A673 (cell line): ENCODE measurements around the gene MTOR. TPM values are rescaled to one million over a fixed set of nuclear protein-coding genes. Genes with fewer than 3 reads are reported as not detected.

Source experiments
- BruUV-seq: library from RNA; stranded (reverse); fragments of 400-500 nt; replicated peaks from 2 replicates; lab custom pipeline; 2021; lab: Mats Ljungman, UMichigan
- CTCF ChIA-PET: fragments of 300-600 bp; sonication (Branson Sonifier 250); formaldehyde crosslinking; loops from one replicate; lab custom pipeline; 2022; ENCODE audit warnings: antibody characterized with exemption; lab: Charles Lee
- POLR2A ChIA-PET: fragments of 300-600 bp; sonication (Branson Sonifier 250); formaldehyde crosslinking; loops from one replicate; lab custom pipeline; 2022; ENCODE audit warnings: antibody characterized with exemption; ENCODE audit not compliant: low non-redundant PET; lab: Charles Lee
- DNase-seq: peaks from one replicate; pipeline ENCODE4 v3.0.0-alpha.2; 2015; ENCODE audit warnings: low spot score
- H3K27ac ChIP-seq: fragments of 200-600 bp; sonication (generic); 2 replicates; pipeline ENCODE4 v1.5.1; 2016; ENCODE audit warnings: mixed run types, low read depth, mild to moderate bottlenecking, mixed read lengths, antibody characterized with exemption, low read length; ENCODE audit not compliant: poor library complexity, severe bottlenecking
- H3K27me3 ChIP-seq: fragments of 200-600 bp; sonication (generic); replicated peaks from 2 replicates; pipeline ENCODE4 v1.6.1; 2017; ENCODE audit warnings: mixed run types, low read depth, mild to moderate bottlenecking, mixed read lengths, antibody characterized with exemption, low read length; ENCODE audit not compliant: insufficient read depth, poor library complexity
- H3K36me3 ChIP-seq: fragments of 200-600 bp; sonication (generic); 2 replicates; pipeline ENCODE4 v1.6.1; 2016; ENCODE audit warnings: mixed run types, mild to moderate bottlenecking, mixed read lengths, antibody characterized with exemption, low read length; ENCODE audit not compliant: insufficient read depth, poor library complexity, severe bottlenecking
- H3K4me1 ChIP-seq: fragments of 200-600 bp; sonication (generic); 2 replicates; pipeline ENCODE4 v1.6.1; 2017; ENCODE audit warnings: mixed run types, mild to moderate bottlenecking, mixed read lengths, antibody characterized with exemption, low read length; ENCODE audit not compliant: insufficient read depth, poor library complexity, severe bottlenecking
- H3K4me3 ChIP-seq: fragments of 200-600 bp; sonication (generic); 2 replicates; pipeline ENCODE4 v1.5.1; 2016; ENCODE audit warnings: low read depth, mixed run types, mild to moderate bottlenecking, mixed read lengths, low read length; ENCODE audit not compliant: poor library complexity, severe bottlenecking
- H3K9me3 ChIP-seq: fragments of 200-600 bp; sonication (generic); 2 replicates; pipeline ENCODE4 v1.6.1; 2016; ENCODE audit warnings: mixed run types, low read depth, mild to moderate bottlenecking, mixed read lengths, antibody characterized with exemption, low read length; ENCODE audit not compliant: poor library complexity, severe bottlenecking
- CTCF ChIP-seq: fragments of 300-800, 200-600 bp; sonication (generic); conservative IDR thresholded peaks from 2 replicates; pipeline ENCODE4 v1.5.1; 2017; ENCODE audit warnings: low read depth, mild to moderate bottlenecking, antibody characterized with exemption, low read length, moderate library complexity, mixed read lengths
- EZH2 ChIP-seq: fragments of 200-600 bp; sonication (generic); IDR thresholded peaks from 2 replicates; pipeline ENCODE4 v1.6.1; 2017; ENCODE audit warnings: borderline replicate concordance, low read depth, mild to moderate bottlenecking, mixed read lengths, antibody characterized with exemption, low read length; ENCODE audit not compliant: poor library complexity, severe bottlenecking
- intact Hi-C: fragments of 100-400 bp; cut with micrococcal nuclease; formaldehyde crosslinking; loops from one replicate; pipeline ENCODE4 v1.10.0; 2022; ENCODE audit not compliant: unreplicated experiment
- total RNA-seq: library from RNA; stranded (reverse); gene quantifications from 2 replicates; pipeline ENCODE4 v1.2.3, GENCODE V29; 2021

The MTOR gene
- total RNA-seq, 1 experiment from 2014 or later: 63.7 TPM

- intact Hi-C loops: no loop called here
- Histone ChIP-seq H3K27me3 (no peaks in the 10 kb centered on the region), H3K36me3 (no peaks in the 10 kb centered on the region), H3K9me3 (no peaks in the 10 kb centered on the region), H3K4me3 (no peak overlapping the region), H3K27ac (no peak overlapping the region), H3K4me1 (peaks cover 4% of the 10 kb centered on the region)
- no TSS peak for BruUV-seq
- POLR2A ChIA-PET: no interaction called here
- DNase-seq: no peak
- TF ChIP-seq CTCF: no peak
- no peak for TF ChIP-seq EZH2
- CTCF ChIA-PET: no interaction called here
Observed at GRCh38 chr1:11266268-11267074, 4.1 kb upstream of the MTOR start.

DNA sequence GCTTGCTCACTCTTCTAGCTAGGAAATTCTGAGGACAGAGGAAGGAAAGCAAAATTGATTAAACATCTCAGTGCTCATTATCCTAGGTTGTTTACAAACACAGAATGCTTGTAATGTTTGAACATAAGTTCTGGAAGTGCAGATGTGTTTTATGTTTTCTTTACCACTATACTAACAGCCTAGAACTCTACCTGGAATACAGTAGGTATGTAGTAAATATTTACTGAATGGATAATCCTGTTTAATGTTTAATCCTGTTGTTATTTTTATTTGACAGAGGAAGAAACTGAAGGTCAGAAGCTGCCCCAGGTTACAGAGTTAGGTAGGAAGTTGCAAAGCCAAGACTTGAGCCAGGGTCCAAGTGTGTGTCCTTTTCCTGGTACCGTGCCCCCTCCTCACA, 6.1 kb downstream of the MTOR start:
- no peak for DNase-seq
- TF ChIP-seq CTCF: no peak
- no peak for TF ChIP-seq EZH2
- intact Hi-C loops: no loop called here
- Histone ChIP-seq H3K4me3 (no peak overlapping the region), H3K9me3 (no peaks in the 10 kb centered on the region), H3K4me1 (no peaks in the 10 kb centered on the region), H3K27me3 (no peaks in the 10 kb centered on the region), H3K36me3 (peaks cover 74% of the 10 kb centered on the region), H3K27ac (no peak overlapping the region)
- CTCF ChIA-PET: no interaction called here
- no TSS peak for BruUV-seq
- POLR2A ChIA-PET: no interaction called here

- BruUV-seq: no TSS peak
- Histone ChIP-seq H3K9me3 (no peaks in the 10 kb centered on the region), H3K27ac (no peak overlapping the region), H3K4me3 (no peak overlapping the region), H3K27me3 (no peaks in the 10 kb centered on the region), H3K36me3 (peaks cover 66% of the 10 kb centered on the region), H3K4me1 (no peaks in the 10 kb centered on the region)
- no peak for DNase-seq
- intact Hi-C loops: no loop called here
- CTCF ChIA-PET: no interaction called here
- TF ChIP-seq EZH2 (no peak), CTCF (no peak)
- POLR2A ChIA-PET: no interaction called here
Observed at GRCh38 chr1:11253226-11253625, 9.1 kb downstream of the MTOR start.
